Renal cortex interstitium (tissue), 11 donors: ENCODE results near the gene HNMT. TPM values are rescaled to one million over a fixed set of nuclear protein-coding genes. Genes with fewer than 3 reads are reported as not detected.

Experiments
- DNase-seq, 11 donors: peaks; one replicate each; pipeline ENCODE4 v3.0.0-alpha.2; 2013; ENCODE audit warnings: low read depth in 9 of 11, low spot score in 4 of 11; ENCODE audit errors: extremely low read depth in 1 of 11
- polyA plus RNA-seq, 3 donors: library from polyadenylated mRNA; unstranded; fragments of 120-200 nt; gene quantifications; one replicate each; pipeline ENCODE4 v1.2.1, GENCODE V29; 2013; ENCODE audit not compliant: insufficient read length in 3 of 3

HNMT gene
- polyA plus RNA-seq, 3 donors: 63.9 to 73.8 (median 65.0) TPM

- DNase-seq: no peak
Measured at GRCh38 chr2:137940154-137940553, 24.1 kb upstream of the HNMT start.

GRCh38 chr2:137942037-137942832 is 22.0 kb upstream of the HNMT start:
- no peak for DNase-seq

- DNase-seq: no peak
Measured at GRCh38 chr2:137942833-137943677, 21.2 kb upstream of the HNMT start.

- no peak for DNase-seq
Measured at GRCh38 chr2:137943678-137944347, 20.5 kb upstream of the HNMT start.

- no peak for DNase-seq
Measured at GRCh38 chr2:137944714-137945113, 19.6 kb upstream of the HNMT start.

- DNase-seq: no peak
Measured at GRCh38 chr2:137945229-137945628, 19.0 kb upstream of the HNMT start.

- DNase-seq: no peak
Measured at GRCh38 chr2:137946227-137946626, 18.0 kb upstream of the HNMT start.

GRCh38 chr2:137947032-137947727 is 17.1 kb upstream of the HNMT start:
- DNase-seq: no peak

GRCh38 chr2:137947728-137948336 is 16.4 kb upstream of the HNMT start:
- peak in 8 of 11 donors; percentile 36 to 71 (median 51) for DNase-seq

- DNase-seq: no peak
Measured at GRCh38 chr2:137948894-137949293, 15.4 kb upstream of the HNMT start.

- no peak for DNase-seq
Measured at GRCh38 chr2:137950238-137950637, 14.0 kb upstream of the HNMT start.

GRCh38 chr2:137951586-137951985 is 12.7 kb upstream of the HNMT start:
- no peak for DNase-seq

GRCh38 chr2:137952586-137953129 is 11.6 kb upstream of the HNMT start:
- peak in 2 of 11 donors; percentile 26 to 37 for DNase-seq

GRCh38 chr2:137955536-137955935 is 8.7 kb upstream of the HNMT start:
- no peak for DNase-seq

- DNase-seq: no peak
Measured at GRCh38 chr2:137957033-137957432, 7.2 kb upstream of the HNMT start.

GRCh38 chr2:137959166-137959565 is 5.1 kb upstream of the HNMT start:
- no peak for DNase-seq

- no peak for DNase-seq
Measured at GRCh38 chr2:137960223-137960622, 4.0 kb upstream of the HNMT start.

- DNase-seq: no peak
Measured at GRCh38 chr2:137961602-137962001, 2.7 kb upstream of the HNMT start.
